GM19324 (cell line): ENCODE results near the gene DIPK1B.
"Not testable (repeated sequence)": the region's sequence is repeated elsewhere in the genome, so short reads cannot be mapped to it uniquely, and the experiment has no call there.

Source experiments
- ATAC-seq: cut with Tn5 transposase; IDR thresholded peaks from one replicate; pipeline ENCODE4 v1.9.1; 2021; ENCODE audit warnings: mild to moderate bottlenecking, moderate library complexity; ENCODE audit not compliant: unreplicated experiment, low FRiP score

The DIPK1B gene

DNA sequence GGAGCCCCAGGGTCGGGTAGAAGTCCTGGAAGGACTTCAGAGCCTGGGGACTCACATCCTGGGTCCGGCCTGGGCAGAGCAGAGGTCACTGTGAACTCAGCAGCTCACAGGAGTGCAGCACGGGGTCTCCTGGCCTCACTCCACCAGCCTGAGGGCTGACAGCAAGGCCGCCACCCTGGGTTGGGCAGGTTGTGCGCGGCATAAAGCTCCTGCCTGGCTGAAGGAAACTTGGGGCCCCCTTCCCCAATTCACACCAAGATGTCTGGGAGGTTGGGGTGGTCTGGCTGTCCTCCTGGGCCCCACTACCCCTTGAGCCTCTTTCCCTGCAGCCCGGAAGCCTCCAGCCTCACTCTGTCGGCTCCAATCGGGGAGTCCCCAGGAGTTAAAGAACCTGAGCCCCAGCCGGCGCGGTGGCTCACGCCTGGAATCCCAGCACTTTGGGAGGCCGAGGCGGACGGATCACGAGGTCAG lies 49.9 kb downstream of the DIPK1B start:
- ATAC-seq = no peak

DNA sequence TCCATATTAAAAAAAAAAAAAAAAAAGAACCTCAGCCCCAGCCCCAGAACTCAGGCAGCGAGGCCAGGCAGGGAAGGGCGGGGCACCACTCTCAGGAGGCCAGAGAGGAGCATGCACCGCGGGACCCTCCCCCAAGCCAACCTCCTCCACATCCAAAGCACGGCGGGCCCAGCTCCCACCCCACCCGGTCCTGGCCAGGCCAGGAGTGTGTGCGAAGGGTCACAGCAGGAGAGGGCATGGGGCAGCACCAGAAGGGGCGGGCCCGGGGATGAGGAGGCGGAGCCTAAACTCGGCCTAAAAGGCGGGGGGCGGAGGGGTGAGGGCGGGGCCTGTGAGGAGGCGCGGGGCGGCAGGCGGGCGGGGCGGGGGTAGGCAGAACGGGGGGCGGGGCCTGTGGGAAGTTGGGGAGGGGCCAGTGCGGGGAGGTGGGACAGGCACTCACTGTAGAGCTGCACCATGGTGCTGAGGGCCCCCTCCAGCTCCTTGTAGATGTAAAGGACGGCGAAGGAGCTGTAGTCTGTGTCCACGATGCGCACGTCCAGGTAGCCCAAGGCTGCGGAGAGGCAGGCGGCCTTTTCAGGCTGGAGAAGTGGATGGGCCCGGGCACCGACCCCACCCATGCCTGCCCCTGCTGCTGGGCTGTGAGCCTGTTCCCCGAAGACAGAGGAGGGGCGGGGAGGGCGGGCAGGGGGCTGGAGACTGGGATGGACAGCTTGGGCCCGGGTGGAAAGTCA lies 50.7 kb downstream of the DIPK1B start:
- no peak for ATAC-seq

DNA sequence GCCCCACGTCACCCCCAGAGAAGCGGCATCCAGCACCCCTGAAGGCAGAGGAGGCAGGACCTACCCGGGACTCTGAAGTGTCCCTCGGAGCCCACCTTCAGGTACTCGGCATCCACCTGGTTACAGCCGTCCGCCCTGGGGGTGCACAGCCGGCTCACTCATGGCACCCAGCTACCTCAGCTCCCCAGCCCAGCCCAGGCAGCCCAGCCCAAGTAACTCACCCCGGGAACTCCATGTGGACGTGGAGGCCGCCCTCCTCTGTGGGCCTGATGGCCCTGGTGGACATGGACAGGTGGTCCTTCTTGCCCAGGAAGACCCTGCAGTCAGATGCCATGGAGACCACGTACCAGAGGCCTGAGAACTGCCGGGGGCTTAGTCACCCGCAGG lies 51.3 kb downstream of the DIPK1B start:
- ATAC-seq = no peak

DNA sequence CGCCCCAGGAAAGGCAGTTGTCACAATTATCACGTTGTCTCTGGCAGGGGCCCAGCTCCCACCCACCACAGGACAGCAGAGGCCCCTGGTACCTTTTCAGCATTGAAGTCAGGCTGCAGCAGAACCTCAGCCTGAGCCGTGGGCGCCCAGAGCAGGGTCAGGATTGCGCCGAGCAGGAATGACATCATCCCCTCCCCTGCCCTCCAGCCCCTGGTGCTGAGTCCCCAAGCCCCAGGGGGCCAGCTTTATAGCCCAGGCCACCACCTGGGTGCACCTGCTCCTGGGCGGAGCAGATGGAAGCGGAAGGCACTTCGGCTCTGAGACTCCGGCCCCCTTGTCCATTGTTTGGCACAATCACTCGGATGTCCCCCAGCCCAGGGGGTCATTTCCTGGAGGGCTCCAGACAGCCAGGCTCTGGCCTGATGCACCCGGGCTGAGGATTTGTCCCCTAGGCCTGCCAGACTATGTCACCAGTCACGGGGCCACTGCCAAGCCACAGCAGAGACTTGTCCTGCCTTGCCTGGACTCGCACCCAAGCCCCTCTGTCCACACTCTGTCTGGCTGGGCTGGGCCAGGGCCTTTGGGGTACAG lies 52.0 kb downstream of the DIPK1B start, which contains the start of gene LCN15:
Gene LCN15 (minus strand): TSS at position 218 of the 591 bp plus-strand sequence. CDS start 30 bp downstream, at position 188.
- ATAC-seq = no peak

DNA sequence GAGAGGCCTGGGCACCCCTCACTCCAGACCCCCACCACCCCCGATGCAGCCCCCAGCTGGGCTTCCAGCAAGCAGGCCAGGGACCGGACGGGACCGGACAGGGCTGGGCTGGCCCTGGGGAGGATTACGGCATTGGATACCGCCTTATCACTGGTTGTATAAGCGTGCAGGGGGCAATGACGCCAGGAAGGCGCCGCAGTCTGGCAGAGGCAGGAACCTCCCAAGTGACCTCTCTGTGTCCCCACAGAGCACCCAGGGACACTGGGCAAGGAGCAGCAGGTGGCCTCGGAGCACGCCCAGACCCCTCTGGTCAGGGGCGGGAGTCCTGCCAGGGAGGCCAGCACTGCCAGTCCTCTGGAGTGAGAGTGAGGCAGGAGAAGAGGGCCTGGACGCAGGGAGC lies 52.7 kb downstream of the DIPK1B start:
- ATAC-seq = no peak

DNA sequence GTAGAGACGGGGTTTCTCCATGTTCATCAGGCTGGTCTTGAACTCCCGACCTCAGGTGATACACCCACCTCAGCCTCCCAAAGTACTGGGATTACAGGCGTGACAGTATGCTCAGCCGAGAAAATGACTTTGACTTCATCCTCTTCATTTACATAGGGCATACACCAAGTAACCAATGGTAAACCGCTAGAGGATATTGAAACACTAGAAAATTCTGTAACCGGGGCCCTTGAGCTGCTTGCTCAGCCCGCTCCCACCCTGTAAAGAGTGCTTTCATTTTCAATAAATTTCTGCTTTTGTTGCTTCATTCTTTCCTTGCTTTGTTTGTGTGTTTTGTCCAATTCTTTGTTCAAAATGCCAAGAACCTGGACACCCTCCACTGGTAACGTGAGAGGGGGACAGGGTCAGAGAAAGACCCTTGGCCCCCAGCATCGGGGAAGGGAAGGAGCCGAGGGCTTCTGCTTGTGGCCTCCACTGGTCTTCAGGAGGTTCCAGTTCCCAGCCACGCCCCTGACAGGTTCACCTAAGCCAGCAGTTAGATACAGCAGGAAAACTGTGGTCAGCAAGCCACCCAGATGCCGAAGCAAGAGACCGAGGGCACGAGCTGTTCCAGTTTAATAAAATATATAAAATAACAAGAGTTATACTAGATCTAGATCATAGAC lies 53.5 kb downstream of the DIPK1B start:
- peak; percentile 60 for ATAC-seq

DNA sequence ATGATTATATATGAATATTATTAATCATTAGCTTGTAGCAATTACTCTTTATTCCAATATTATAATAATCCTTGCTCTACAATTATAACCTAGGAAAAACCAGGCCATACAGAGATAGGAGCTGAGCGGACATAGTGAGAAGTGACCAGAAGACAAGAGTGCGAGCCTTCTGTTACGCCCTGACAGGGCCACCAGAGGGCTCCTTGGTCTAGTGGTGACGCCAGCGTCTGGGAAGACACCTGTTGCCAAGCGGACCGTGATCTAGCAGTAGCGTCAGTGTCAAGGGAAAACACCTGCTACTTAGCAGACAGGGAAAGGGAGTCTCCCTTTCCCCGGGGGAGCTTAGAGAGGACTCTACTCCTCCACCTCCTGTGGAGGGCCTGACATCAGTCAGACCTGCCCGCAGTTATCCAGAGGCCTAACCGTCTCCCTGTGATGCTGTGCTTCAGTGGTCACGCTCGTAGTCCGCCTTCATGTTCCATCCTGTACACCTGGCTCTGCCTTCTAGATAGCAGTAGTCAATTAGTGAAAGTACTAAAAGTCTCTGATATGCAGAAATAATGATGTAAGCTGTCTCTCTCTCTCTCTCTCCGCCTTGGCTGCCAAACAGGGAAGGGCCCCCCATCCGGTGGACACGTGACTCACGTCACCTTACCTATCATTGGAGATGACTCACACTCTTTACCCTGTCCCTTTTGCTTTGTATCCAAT lies 54.2 kb downstream of the DIPK1B start:
- not testable (repeated sequence) for ATAC-seq

DNA sequence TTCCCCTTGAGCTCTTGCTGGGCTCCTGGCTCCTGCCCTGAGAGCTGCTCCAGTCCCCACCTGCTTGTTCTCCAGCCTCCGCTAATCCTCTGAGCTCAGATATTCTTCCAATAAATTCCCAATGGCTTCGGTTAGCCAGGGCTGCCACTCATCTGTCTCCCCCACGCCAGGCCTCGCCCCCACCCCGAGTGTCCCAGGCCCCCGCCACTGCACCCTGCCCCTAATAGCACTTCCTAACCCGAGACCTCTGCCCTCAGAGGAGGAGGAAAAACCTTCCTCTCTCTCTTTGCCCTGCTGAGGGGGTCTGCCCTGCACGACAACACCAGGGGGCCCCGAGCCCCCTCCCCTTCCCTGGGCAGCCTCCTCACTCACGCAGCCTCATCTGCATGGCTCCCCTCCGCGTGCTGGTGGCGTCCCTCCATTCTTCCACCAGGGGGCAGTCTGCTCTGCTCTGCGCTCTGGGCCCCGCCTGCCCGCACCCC lies 57.4 kb downstream of the DIPK1B start:
- no peak for ATAC-seq

DNA sequence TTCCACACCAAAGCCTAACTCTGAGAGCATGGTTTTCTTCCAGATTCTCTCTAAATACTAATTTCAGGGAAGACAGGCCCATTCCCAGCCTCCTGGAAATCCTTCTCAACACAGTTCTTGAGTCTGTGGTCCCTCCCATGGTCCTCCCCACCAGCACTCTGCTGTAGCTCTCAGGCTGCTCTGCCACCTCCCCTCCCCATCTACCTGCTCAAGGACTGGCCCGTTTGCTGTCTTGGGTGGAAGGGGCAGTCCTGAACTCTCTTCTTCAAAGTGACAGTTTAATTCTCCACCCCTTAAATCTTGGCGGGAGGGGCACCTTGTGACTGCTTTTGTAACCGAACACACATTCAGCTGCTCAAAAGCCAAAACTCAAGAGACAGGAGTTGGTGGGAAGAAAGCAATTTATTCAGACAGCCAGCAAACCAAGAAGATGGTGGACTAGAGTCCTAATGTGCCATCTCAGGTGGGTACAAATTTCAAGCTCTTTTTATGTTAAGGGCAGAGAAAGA lies 59.6 kb downstream of the DIPK1B start:
- no peak for ATAC-seq

DNA sequence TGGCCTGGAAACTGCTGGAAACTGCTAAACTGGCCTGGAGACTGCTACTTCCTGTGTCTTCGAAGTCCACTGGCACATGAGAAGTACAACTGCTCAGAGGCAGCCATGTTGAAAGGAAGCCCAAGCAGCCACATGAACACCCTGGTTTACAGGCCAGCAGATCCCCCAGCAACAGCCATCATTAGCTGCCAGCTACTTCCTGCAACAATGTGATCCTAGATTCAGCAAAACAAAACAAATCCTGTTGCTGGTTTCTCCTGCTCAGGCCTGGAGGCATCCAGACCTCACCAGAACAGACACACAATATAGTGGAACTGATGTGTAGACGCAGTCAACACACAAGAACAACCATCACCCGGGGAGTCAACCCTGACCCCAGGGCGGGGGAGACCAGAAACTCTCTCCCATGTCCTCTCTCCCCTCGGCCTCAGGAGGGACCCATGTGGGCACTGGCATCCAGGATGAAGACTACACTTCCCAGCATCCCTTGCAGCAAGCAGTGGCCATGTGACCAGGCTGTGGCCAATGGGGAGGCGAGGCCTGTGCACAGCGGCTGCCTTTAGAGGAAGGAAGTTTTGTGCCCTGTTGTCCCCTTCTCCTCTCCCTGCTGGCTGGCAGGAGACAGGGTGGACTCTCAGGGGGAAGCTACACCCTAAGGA lies 61.1 kb downstream of the DIPK1B start:
- ATAC-seq = no peak
